Loucy (cell line): ENCODE results near the gene CAV3.

Source experiments
- H2AFZ ChIP-seq: fragments of 200-600 bp; sonication (generic); 2 replicates; pipeline ENCODE4 v1.6.0; 2016; ENCODE audit warnings: antibody characterized with exemption, mild to moderate bottlenecking, low read length, moderate library complexity
- H3F3A ChIP-seq: fragments of 200-600 bp; 2 replicates; pipeline ENCODE4 v1.6.0; 2016; ENCODE audit warnings: antibody characterized with exemption, low read depth, mild to moderate bottlenecking
- H3K27me3 ChIP-seq: fragments of 200-600 bp; sonication (generic); 2 replicates; pipeline ENCODE4 v1.6.1; 2014; ENCODE audit warnings: low read length, mild to moderate bottlenecking; ENCODE audit not compliant: insufficient read depth, poor library complexity, severe bottlenecking
- H3K36me3 ChIP-seq: fragments of 200-600 bp; sonication (generic); 2 replicates; pipeline ENCODE4 v1.6.1; 2016; ENCODE audit warnings: low read length; ENCODE audit not compliant: insufficient read depth
- H3K4me1 ChIP-seq: fragments of 200-600 bp; sonication (generic); 2 replicates; pipeline ENCODE4 v1.5.1; 2014; ENCODE audit warnings: low read length, mild to moderate bottlenecking; ENCODE audit not compliant: insufficient read depth, poor library complexity, severe bottlenecking
- H3K4me2 ChIP-seq: fragments of 200-600 bp; sonication (generic); 2 replicates; pipeline ENCODE4 v1.6.0; 2014; ENCODE audit warnings: antibody characterized with exemption, low read length, low read depth, mild to moderate bottlenecking; ENCODE audit not compliant: poor library complexity, severe bottlenecking
- H3K4me3 ChIP-seq: fragments of 200-600 bp; sonication (generic); 2 replicates; pipeline ENCODE4 v1.5.1; 2014; ENCODE audit warnings: low read length, mild to moderate bottlenecking, mixed read lengths; ENCODE audit not compliant: poor library complexity, severe bottlenecking
- H3K79me2 ChIP-seq: fragments of 200-600 bp; sonication (generic); 2 replicates; pipeline ENCODE4 v1.6.1; 2014; ENCODE audit warnings: low read length; ENCODE audit not compliant: insufficient read depth
- H3K9ac ChIP-seq: fragments of 200-600 bp; sonication (generic); 2 replicates; pipeline ENCODE4 v1.6.0; 2014; ENCODE audit warnings: mild to moderate bottlenecking, low read depth, low read length, moderate library complexity; ENCODE audit not compliant: poor library complexity, severe bottlenecking
- H3K9me2 ChIP-seq: fragments of 200-600 bp; sonication (generic); replicated peaks from 2 replicates; pipeline ENCODE4 v1.6.1; 2016; ENCODE audit warnings: low read depth, low read length, mixed read lengths
- H3K9me3 ChIP-seq: fragments of 200-600 bp; sonication (generic); 2 replicates; pipeline ENCODE4 v1.6.1; 2014; ENCODE audit warnings: mild to moderate bottlenecking, antibody characterized with exemption, low read length, low read depth; ENCODE audit not compliant: insufficient read depth
- H4K20me1 ChIP-seq: fragments of 200-600 bp; sonication (generic); 2 replicates; pipeline ENCODE4 v1.6.0; 2014; ENCODE audit warnings: antibody characterized with exemption, low read length, mild to moderate bottlenecking; ENCODE audit not compliant: insufficient read depth, poor library complexity, severe bottlenecking
- CTCF ChIP-seq: fragments of 200-600 bp; sonication (generic); conservative IDR thresholded peaks from 2 replicates; pipeline ENCODE4 v1.5.1; 2014; ENCODE audit warnings: mild to moderate bottlenecking, antibody characterized with exemption, low read length
- EZH2phosphoT487 ChIP-seq: fragments of 200-600 bp; IDR thresholded peaks from 2 replicates; pipeline ENCODE4 v1.6.1; 2018; ENCODE audit warnings: antibody characterized with exemption, mild to moderate bottlenecking, moderate library complexity, borderline replicate concordance

The CAV3 gene

GRCh38 chr3:8746780-8747345, 13.3 kb downstream of the CAV3 start:
- Histone ChIP-seq H4K20me1 (no peaks in the 10 kb centered on the region), H3F3A (no peaks in the 10 kb centered on the region), H3K9ac (no peak overlapping the region), H3K4me2 (no peak overlapping the region), H3K4me1 (no peaks in the 10 kb centered on the region), H3K9me2 (no peaks in the 10 kb centered on the region), H3K9me3 (no peaks in the 10 kb centered on the region), H2AFZ (no peak overlapping the region), H3K4me3 (no peak overlapping the region), H3K36me3 (no peaks in the 10 kb centered on the region), H3K79me2 (no peaks in the 10 kb centered on the region), H3K27me3 (no peaks in the 10 kb centered on the region)
- no peak for TF ChIP-seq EZH2phosphoT487

GRCh38 chr3:8749316-8749715, 15.7 kb downstream of the CAV3 start:
- no peak overlapping the region for H2AFZ ChIP-seq
- no peak overlapping the region for H3K4me3 ChIP-seq
- no peak overlapping the region for H3K4me2 ChIP-seq
- no peak overlapping the region for H3K9ac ChIP-seq
- no peaks in the 10 kb centered on the region for H4K20me1 ChIP-seq
- no peaks in the 10 kb centered on the region for H3K4me1 ChIP-seq
- H3K36me3 ChIP-seq = no peaks in the 10 kb centered on the region
- no peaks in the 10 kb centered on the region for H3K9me3 ChIP-seq
- H3K9me2 ChIP-seq = no peaks in the 10 kb centered on the region
- H3F3A ChIP-seq = no peaks in the 10 kb centered on the region
- H3K27me3 ChIP-seq = no peaks in the 10 kb centered on the region
- TF ChIP-seq EZH2phosphoT487 (no peak), CTCF (no peak)
- H3K79me2 ChIP-seq = no peaks in the 10 kb centered on the region

DNA sequence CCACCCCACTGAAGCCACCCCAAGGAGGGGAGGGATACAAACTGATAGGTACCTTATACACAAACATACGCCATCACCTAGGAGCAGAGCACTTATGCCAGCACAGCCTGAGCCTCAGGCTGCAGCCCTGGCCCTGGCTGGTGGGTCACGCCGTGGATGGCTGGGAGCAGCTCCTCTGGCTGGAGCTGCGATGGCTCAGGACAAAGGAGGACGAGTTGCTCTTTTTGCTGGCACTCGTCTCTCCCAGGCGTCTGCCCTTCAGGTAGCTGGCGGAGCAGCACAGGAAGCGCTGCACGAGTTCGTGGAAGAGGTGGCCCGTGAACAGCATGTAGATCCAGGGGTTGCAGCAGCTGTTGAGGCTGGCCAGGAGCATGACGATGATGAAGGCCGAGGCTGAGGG, 19.2 kb downstream of the CAV3 start:
- H3K27me3 ChIP-seq = no peaks in the 10 kb centered on the region
- H3K9me3 ChIP-seq = no peaks in the 10 kb centered on the region
- H3K4me3 ChIP-seq = no peak overlapping the region
- H3K36me3 ChIP-seq = no peaks in the 10 kb centered on the region
- H3K79me2 ChIP-seq = no peaks in the 10 kb centered on the region
- H3K9me2 ChIP-seq = no peaks in the 10 kb centered on the region
- no peaks in the 10 kb centered on the region for H4K20me1 ChIP-seq
- no peak overlapping the region for H3K9ac ChIP-seq
- H3F3A ChIP-seq = no peaks in the 10 kb centered on the region
- TF ChIP-seq CTCF (no peak), EZH2phosphoT487 (no peak)
- no peak overlapping the region for H2AFZ ChIP-seq
- H3K4me1 ChIP-seq = no peaks in the 10 kb centered on the region
- no peak overlapping the region for H3K4me2 ChIP-seq

- H3K9me3 ChIP-seq = no peaks in the 10 kb centered on the region
- no peak overlapping the region for H3K4me3 ChIP-seq
- no peak overlapping the region for H3K4me2 ChIP-seq
- no peak for TF ChIP-seq EZH2phosphoT487
- no peak for TF ChIP-seq CTCF
- no peaks in the 10 kb centered on the region for H3K36me3 ChIP-seq
- no peaks in the 10 kb centered on the region for H3K9me2 ChIP-seq
- H2AFZ ChIP-seq = no peak overlapping the region
- H3K9ac ChIP-seq = no peak overlapping the region
- H3F3A ChIP-seq = no peaks in the 10 kb centered on the region
- H3K79me2 ChIP-seq = no peaks in the 10 kb centered on the region
- H3K4me1 ChIP-seq = no peaks in the 10 kb centered on the region
- no peaks in the 10 kb centered on the region for H3K27me3 ChIP-seq
- no peaks in the 10 kb centered on the region for H4K20me1 ChIP-seq
Measured at GRCh38 chr3:8755097-8755496, 21.5 kb downstream of the CAV3 start.
